HG03139 (cell line): ENCODE results near the gene CD2BP2.
A peak's percentile ranks its signal among the peaks of the same experiment; 100 is the strongest.
"Not testable (repeated sequence)": the region's sequence is repeated elsewhere in the genome, so short reads cannot be mapped to it uniquely, and the experiment has no call there.

ENCODE experiments used
- ATAC-seq: cut with Tn5 transposase; IDR thresholded peaks from one replicate; pipeline ENCODE4 v1.9.1; 2021; ENCODE audit not compliant: unreplicated experiment

CD2BP2 gene

DNA sequence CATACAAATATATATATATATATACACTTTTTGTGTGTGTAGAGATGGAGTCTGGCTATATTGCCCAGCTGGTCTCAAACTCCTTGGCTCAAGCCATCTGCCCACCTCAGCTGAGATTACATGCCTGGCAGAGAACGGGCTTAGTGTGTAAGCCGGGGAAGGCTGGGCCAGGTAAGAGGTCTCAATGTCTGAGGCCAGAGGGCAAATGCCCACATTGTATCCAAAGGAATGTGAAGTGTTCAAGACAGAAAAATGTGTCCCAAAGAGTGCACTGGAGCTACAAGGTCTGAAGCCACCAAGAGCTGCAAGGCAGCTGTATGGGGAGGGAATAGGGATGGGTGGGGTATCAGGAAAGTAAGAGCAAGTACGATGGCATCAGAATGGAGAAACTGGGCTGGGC, 8.8 kb downstream of the CD2BP2 start:
- ATAC-seq = no peak

DNA sequence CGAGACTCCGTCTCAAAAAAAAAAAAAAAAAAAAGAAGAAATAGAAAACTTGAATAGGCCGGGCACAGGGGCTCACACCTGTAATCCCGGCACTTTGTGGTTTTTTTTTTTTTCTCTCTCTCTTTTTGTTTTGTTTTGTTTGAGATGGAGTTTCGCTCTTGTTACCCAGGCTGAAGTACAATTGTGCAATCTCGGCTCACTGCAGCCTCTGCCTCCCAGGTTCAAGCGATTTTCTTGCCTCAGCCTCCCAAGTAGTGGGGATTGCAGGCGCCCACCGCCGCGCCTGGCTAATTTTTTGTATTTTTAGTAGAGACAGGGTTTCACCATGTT, 11.7 kb downstream of the CD2BP2 start:
- not testable (repeated sequence) for ATAC-seq

DNA sequence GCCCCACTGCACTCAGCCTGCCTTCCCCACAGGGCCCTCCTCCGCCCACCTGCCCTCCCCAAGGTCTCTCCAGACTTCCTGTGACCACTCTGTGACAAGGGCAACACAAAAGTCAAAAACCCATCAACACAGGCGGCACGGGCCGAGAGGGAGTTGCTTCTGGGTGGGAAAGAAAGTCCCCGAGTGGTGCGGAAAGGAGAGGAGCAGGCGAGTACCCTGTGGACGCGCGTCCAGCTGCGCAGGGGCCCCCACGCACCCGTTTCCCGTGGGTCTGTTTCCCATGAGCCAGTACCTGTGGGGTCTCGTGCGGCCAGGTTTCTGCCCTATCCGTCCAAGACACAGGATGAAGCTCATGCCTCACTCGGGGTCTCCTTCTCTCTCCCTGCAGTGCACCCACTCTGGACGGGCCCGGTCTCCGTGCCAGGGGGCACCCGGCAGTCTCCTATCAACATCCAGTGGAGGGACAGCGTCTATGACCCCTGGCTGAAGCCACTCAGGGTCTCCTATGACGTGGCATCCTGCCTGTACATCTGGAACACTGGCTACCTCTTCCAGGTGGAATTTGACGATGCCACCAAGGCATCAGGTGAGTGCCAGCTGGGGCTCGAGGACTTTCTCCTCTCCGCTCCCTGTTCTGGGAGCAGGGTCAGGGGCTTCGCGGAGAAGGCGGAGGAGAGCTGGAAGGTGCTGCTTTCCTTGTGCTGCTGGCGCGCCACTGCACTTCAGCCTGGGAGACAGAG, 12.2 kb downstream of the CD2BP2 start:
- ATAC-seq = no peak

DNA sequence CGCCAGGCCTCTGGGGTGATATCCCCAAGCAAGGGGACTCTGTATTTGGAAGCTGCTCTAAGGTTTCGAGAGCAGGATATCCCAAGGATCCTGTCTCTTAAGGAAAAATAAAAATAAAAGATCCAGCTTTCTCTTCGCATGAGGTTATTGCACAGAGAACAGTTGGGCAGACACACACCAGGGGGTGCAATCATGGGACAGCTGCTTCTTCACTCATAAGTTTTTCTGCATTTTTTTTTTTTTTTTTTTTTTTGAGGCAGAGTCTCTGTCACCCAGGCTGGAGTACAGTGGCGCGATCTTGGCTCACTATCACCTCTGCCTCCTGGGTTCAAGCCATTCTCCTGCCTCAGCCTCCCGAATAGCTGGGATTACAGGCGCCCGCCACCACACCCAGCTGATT, 13.1 kb downstream of the CD2BP2 start:
- ATAC-seq = not testable (repeated sequence)

DNA sequence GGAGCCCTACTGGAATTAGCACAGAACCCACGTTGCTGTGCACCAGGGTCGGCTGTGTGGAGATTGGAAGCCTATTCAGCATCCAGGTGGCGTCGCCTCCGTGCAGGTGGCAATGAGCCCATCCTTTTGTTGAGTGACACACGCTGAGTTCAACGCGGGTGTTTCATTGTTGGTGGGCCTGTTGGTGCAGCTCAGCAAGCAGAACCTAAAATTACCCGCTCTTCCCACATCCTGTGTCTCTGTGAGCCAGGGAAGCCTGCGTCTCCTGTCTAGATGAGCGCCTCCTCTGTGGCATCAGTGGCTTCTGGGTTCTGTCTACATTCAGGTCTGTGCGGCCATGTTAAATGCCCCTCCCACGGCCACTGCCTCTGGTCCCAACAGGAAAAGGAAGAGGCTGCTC, 14.5 kb downstream of the CD2BP2 start:
- no peak for ATAC-seq

DNA sequence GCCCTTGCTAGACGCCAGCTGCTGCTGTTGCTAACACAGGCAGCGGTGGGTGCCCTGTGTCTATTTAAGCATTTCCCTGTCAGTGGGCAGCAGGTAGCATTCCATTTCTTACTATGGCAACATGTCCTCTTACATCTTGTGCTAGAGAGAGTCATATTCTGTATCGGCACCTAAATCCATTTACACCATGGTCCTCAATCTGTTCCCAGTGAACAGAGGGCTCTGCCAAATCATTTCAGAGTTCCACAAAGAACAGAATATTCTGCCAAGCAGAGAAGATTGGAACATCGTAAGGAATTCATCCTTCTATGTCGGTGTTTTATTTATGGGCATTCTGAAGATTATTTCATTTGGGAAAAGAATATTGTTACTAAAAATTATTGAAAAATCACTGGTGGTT, 16.4 kb downstream of the CD2BP2 start:
- ATAC-seq = not testable (repeated sequence)

DNA sequence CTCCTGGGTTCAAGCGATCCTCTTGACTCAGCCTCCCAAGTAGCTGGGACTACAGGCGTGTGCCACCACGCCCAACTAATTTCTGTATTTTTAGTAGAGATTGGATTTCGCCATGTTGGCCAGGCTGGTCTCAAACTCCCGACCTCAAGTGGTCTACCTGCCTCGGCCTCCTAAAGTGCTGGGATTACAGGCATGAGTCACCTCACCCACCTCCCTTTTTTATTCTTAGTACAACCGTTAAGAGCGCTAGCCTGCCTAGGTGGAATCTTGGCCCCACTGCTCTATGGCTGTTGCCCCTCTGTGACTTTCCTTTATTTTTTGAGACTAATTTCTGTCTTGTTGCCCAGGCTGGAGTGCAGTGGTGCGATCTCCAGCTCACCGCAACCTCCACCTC, 17.1 kb downstream of the CD2BP2 start:
- not testable (repeated sequence) for ATAC-seq

DNA sequence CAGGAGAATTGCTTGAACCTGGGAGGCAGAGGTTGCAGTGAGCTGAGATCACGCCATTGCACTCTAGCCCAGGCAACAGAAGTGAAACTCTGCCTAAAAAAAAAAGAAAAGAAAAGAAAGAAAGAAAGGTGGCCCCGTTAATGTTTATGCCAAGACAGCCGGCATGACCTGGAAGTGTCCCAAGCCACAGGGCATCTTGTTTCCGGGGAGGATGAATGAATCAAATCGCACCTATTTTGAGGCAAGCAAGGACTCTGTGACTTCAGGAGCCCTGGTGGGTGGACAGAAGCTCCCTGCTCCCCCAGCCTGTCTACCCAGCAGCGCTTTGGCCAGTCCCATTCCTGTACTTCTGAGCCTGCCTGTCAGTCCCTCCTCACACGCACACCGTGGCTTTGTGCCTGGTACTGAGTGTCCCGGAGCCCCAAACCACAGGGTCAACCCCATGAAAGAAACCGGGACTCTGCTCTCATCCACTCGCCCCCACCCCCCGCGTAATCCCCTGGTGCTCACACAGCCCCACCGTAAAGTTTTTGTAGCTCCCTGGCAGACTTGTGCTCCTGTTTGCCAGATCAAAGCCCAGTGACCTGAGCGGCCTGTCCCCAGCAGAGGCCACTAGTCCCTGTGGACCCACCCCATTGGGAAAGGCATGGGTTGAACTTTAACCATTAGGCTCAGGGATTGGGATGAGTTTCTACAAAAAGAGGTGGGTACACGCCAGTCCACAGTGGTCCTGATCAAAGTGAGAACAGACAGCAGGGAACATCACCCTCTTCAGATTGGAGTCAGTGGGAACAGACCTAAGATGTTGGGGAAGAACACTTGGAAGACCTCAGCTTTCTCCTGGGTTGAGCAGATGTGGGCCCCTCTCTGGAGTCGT, 19.3 kb downstream of the CD2BP2 start:
- peak; percentile 3 for ATAC-seq

DNA sequence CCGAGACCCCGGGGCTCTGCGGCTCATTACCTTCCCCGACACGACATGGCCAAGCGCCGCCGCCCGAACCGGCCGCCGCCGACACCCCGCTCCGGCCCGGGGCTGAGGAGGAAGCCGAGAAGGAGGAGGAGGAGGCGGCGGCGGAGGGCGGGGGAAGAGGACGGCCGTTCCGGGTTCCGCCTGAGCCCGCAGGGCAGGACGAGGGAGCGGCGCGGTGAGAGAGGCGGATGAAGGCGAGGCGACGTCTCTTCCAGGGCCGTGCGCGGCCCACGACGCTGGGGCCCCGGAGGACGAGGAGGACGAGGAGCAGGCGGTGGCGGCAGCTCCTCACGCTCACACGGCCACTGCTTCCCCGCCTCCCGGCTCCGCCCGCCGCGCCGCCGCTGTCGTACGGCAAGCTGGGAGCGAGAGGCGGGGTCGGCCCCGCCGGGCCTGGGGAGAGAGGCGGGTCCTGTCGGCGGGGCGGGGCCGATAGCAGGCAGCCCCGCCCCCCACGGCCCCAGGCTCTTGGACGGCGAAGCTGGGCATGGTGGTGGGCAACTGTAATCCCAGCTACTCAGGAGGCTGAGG, 20.0 kb downstream of the CD2BP2 start:
- peak; percentile 64 for ATAC-seq

DNA sequence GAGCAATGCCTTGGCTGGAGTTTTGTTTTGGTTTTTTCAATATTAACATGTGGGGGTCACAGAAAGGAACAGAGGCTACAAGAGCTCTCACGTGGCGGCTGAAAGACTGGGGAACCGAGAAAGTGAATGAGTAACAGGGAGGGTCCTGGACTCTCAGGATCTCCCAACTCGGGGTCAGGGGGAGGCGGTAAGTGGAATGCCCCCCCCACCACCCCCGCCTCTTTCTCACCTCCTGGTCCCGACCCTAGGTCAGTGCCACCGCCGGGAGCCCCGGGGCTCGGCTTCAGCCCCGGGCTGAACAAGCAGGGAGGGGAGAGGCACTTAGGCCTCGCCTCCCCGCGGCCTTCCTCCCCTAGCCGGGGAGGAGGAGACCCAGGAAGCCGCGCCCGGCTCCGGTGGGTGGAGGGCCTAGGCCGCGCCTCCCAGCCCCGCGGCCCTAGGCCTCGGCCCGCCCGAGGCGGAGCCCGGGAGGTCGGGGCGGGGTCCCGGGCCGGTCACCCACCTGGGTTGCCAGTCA, 20.6 kb downstream of the CD2BP2 start:
- ATAC-seq = peak; percentile 69

DNA sequence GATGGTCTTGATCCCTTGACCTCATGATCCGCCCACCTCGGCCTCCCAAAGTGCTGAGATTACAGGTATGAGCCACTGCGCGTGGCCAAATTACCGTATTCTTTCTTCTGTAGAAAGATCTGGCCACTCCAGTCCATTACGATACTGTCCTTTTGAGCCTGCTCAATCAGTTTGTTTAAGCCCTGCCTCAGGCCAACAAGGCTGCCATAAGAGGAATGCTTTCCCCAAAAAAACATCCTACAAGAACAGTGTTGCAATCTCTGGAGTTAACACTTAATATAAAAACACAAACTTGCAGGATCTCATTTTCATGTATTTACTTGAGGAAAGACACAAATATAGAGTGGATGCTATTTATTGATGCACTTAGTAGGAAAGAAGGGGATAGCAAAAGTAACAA, 30.9 kb downstream of the CD2BP2 start:
- ATAC-seq = not testable (repeated sequence)

DNA sequence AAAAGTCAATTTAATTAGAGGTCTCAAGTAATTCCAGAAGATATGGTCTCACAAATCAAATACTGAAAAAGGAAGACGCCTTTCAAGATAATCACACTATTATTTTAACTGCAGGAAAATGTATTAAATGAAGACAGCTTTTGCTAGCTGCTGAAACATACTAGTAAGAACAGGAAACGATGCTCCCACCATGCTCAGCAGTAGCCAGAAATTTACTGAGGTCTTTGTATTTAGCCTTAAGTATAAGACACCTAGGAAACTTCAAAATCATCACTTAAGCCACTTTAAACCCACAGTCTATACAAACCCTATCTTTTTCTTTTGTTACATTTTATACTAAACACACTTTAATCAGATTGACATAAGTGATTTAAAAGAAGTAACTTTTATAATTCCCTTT, 36.5 kb downstream of the CD2BP2 start:
- ATAC-seq = not testable (repeated sequence)

DNA sequence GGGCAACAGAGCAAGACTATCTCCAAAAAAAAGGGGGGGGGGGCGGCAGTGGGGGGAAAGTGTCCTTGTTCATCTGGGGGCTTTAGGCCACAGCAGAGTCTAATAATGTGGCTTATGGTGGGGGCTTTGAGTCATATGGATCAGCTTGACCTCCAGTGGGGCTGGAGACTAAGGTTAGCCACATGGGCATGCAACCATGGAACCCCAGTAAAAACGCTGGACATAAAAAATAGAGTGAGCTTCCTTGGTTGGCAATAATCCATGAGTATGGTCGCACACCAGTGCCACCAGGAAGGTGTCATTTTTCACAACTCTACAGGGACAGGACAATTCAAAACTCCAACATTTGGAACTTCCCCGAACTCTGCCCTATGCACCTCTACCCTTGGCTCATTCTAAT, 44.2 kb downstream of the CD2BP2 start:
- ATAC-seq = not testable (repeated sequence)

DNA sequence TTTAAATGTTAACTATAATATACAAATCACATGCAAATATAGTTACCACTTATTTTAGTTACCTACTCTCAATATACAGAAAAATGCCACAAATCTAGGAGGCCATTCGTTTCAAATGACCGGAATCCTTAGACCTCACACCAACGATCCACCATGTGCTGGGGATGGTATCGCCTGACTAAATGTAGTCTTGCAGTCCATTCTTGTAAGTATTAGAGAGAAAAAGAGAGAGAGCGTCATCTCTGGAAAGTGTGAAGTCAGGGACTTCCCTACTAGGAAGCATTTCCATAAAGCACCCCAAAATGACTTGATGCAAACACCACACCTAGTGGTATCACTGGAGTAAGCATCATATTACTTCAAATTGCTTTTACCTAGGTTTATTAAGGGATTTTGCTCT, 45.9 kb downstream of the CD2BP2 start:
- not testable (repeated sequence) for ATAC-seq
